Natural killer cell (primary cell): ENCODE data around the gene AOPEP. TPM values are rescaled to one million over a fixed set of nuclear protein-coding genes. Genes with fewer than 3 reads are reported as not detected.

Experiments used
- ATAC-seq, 3 donors: fragments of 150-1000 bp in 2 of 3; fragments of 200-7000 bp in 1 of 3; cut with Tn5 transposase; 1 replicate in 1 of 3; 2 replicates in 2 of 3; pipeline ENCODE4 v1.10.0; 2021; ENCODE audit warnings: mild to moderate bottlenecking in 2 of 3, moderate library complexity in 2 of 3
- DNase-seq, 2 donors: peaks; one replicate each; pipeline versions ENCODE4 v3.0.0 to v3.0.0-alpha.2; 2013 to 2021; ENCODE audit warnings: mixed read lengths in 1 of 2
- H3K27ac ChIP-seq: one replicate; pipeline ENCODE4 v1.5.1; 2013; ENCODE audit warnings: mild to moderate bottlenecking, low read length
- H3K27me3 ChIP-seq: one replicate; pipeline ENCODE4 v1.6.1; 2013; ENCODE audit warnings: low read length; ENCODE audit not compliant: control insufficient read depth, insufficient read depth
- H3K36me3 ChIP-seq: one replicate; pipeline ENCODE4 v1.6.1; 2013; ENCODE audit warnings: low read length; ENCODE audit not compliant: control insufficient read depth, insufficient read depth
- H3K4me1 ChIP-seq: one replicate; pipeline ENCODE4 v1.6.1; 2013; ENCODE audit warnings: low read length; ENCODE audit not compliant: control insufficient read depth, insufficient read depth
- H3K4me3 ChIP-seq: one replicate; pipeline ENCODE4 v1.5.1; 2013; ENCODE audit warnings: low read length
- H3K9me3 ChIP-seq: one replicate; pipeline ENCODE4 v1.6.1; 2013; ENCODE audit warnings: low read length; ENCODE audit not compliant: control insufficient read depth, insufficient read depth
- H3K27ac Mint-ChIP-seq, 2 donors: one replicate each; pipeline ENCODE4 v1.8.0; 2022; ENCODE audit warnings: mild to moderate bottlenecking in 2 of 2, mixed read lengths in 2 of 2, moderate library complexity in 1 of 2
- H3K27me3 Mint-ChIP-seq, 2 donors: one replicate each; pipeline ENCODE4 v1.8.0; 2022; ENCODE audit warnings: low read depth in 2 of 2, mixed read lengths in 2 of 2
- H3K36me3 Mint-ChIP-seq: one replicate; pipeline ENCODE4 v1.8.0; 2022; ENCODE audit warnings: mixed read lengths
- H3K4me1 Mint-ChIP-seq, 2 donors: one replicate each; pipeline ENCODE4 v1.8.0; 2022; ENCODE audit warnings: mixed read lengths in 2 of 2
- H3K4me3 Mint-ChIP-seq: one replicate; pipeline ENCODE4 v1.8.0; 2022; ENCODE audit warnings: mild to moderate bottlenecking, moderate library complexity, mixed read lengths
- H3K9me3 Mint-ChIP-seq, 2 donors: one replicate each; pipeline ENCODE4 v1.8.0; 2022; ENCODE audit warnings: mixed read lengths in 2 of 2
- CTCF ChIP-seq: fragments of 200-600 bp; IDR thresholded peaks from one replicate; pipeline ENCODE4 v1.8.0; 2022; ENCODE audit warnings: antibody characterized with exemption
- WGBS: methylation state at CpG from one replicate; pipeline ENCODE4 v1.1.7; 2013; ENCODE audit warnings: missing lambda C conversion rate; ENCODE audit not compliant: insufficient coverage; 5-methylcytosine and 5-hydroxymethylcytosine counted together
- intact Hi-C: fragments of 100-400 bp; cut with micrococcal nuclease; formaldehyde crosslinking; loops from one replicate; pipeline ENCODE4 v1.14.2; 2022
- total RNA-seq, 4 donors: library from RNA; stranded (reverse); fragments of 120-200 nt in 1 of 4; gene quantifications; one replicate each; pipeline versions ENCODE4 v1.2.3 to v1.2.4, GENCODE V29; 2013 to 2022

AOPEP gene
- total RNA-seq, 3 donors from 2014 or later (not counting 1 experiment from before 2014, with no cell fraction given): 20.1 to 22.6 (median 20.6) TPM

- Mint-ChIP-seq H3K36me3 (no peaks in the 10 kb centered on the region), H3K4me1 (peaks cover 0 to 14% of the 10 kb centered on the region in 2 donors), H3K4me3 (no peak overlapping the region), H3K9me3 (no peaks in the 10 kb centered on the region), H3K27ac (peak overlapping the region in 1 of 2 donors; percentile 7), H3K27me3 (no peaks in the 10 kb centered on the region)
- Histone ChIP-seq H3K4me3 (no peak overlapping the region), H3K9me3 (no peaks in the 10 kb centered on the region), H3K4me1 (peaks cover 3% of the 10 kb centered on the region), H3K27ac (no peak overlapping the region), H3K27me3 (no peaks in the 10 kb centered on the region), H3K36me3 (no peaks in the 10 kb centered on the region)
- intact Hi-C loops: no loop called here
- DNase-seq (no peak), ATAC-seq (no peak)
- WGBS: 90% methylated on average over 10 of the region's 10 CpGs
- no peak for TF ChIP-seq CTCF
These were observed 336.8 kb downstream of the AOPEP start for GRCh38 chr9:95063300-95063699.

GRCh38 chr9:95065224-95065623 is 338.7 kb downstream of the AOPEP start:
- H3K27me3 Mint-ChIP-seq: no peaks in the 10 kb centered on the region

GRCh38 chr9:95067057-95067456 is 340.6 kb downstream of the AOPEP start:
- no peaks in the 10 kb centered on the region for H3K9me3 ChIP-seq
- DNase-seq (no peak), ATAC-seq (no peak)
- H3K9me3 Mint-ChIP-seq: no peaks in the 10 kb centered on the region
- 97% methylated on average over 6 of the region's 6 CpGs for WGBS
- no peaks in the 10 kb centered on the region for H3K36me3 Mint-ChIP-seq
- H3K4me1 Mint-ChIP-seq: peaks cover 0 to 11% of the 10 kb centered on the region in 2 donors
- no peak overlapping the region for H3K27ac Mint-ChIP-seq
- H3K4me1 ChIP-seq: peaks cover 3% of the 10 kb centered on the region
- intact Hi-C loops: no loop called here
- H3K36me3 ChIP-seq: no peaks in the 10 kb centered on the region
- no peaks in the 10 kb centered on the region for H3K27me3 Mint-ChIP-seq
- no peak for TF ChIP-seq CTCF
- H3K4me3 ChIP-seq: no peak overlapping the region
- H3K4me3 Mint-ChIP-seq: no peak overlapping the region
- H3K27me3 ChIP-seq: no peaks in the 10 kb centered on the region
- H3K27ac ChIP-seq: no peak overlapping the region

More at GRCh38 chr9:95065224-95065623, 338.7 kb downstream of the AOPEP start:
- ATAC-seq: no peak
- no peaks in the 10 kb centered on the region for H3K9me3 ChIP-seq
- WGBS: 97% methylated on average over 11 of the region's 11 CpGs
- H3K27ac ChIP-seq: no peak overlapping the region
- Mint-ChIP-seq H3K4me1 (peaks cover 0 to 14% of the 10 kb centered on the region in 2 donors), H3K4me3 (no peak overlapping the region), H3K27ac (no peak overlapping the region), H3K36me3 (no peaks in the 10 kb centered on the region), H3K9me3 (no peaks in the 10 kb centered on the region)
- no peaks in the 10 kb centered on the region for H3K36me3 ChIP-seq
- H3K4me1 ChIP-seq: peaks cover 3% of the 10 kb centered on the region
- DNase-seq: no peak
- TF ChIP-seq CTCF: no peak
- H3K27me3 ChIP-seq: no peaks in the 10 kb centered on the region
- no peak overlapping the region for H3K4me3 ChIP-seq
- intact Hi-C loops: no loop called here

GRCh38 chr9:95067897-95068296 is 341.4 kb downstream of the AOPEP start:
- Histone ChIP-seq H3K27ac (no peak overlapping the region), H3K27me3 (no peaks in the 10 kb centered on the region), H3K9me3 (no peaks in the 10 kb centered on the region), H3K36me3 (no peaks in the 10 kb centered on the region), H3K4me1 (peaks cover under 1% of the 10 kb centered on the region), H3K4me3 (no peak overlapping the region)
- no peaks in the 10 kb centered on the region for H3K36me3 Mint-ChIP-seq
- no peaks in the 10 kb centered on the region for H3K9me3 Mint-ChIP-seq
- ATAC-seq (no peak), DNase-seq (no peak)
- no peaks in the 10 kb centered on the region for H3K27me3 Mint-ChIP-seq
- H3K27ac Mint-ChIP-seq: no peak overlapping the region
- peaks cover 0 to 4% of the 10 kb centered on the region in 2 donors for H3K4me1 Mint-ChIP-seq
- TF ChIP-seq CTCF: no peak
- intact Hi-C loops: no loop called here
- no CpG with 5 or more reads among the region's 2 CpGs for WGBS
- no peak overlapping the region for H3K4me3 Mint-ChIP-seq
